PC-9 (cell line): Measurements from ENCODE around the gene KCNC4. TPM values are rescaled to one million over a fixed set of nuclear protein-coding genes. Genes with fewer than 3 reads are reported as not detected.

Experiments used
- BruUV-seq: library from RNA; stranded (reverse); fragments of 400-500 nt; replicated peaks from 2 replicates; lab custom pipeline; 2021; lab: Mats Ljungman, UMichigan
- CTCF ChIA-PET: fragments of 300-600 bp; sonication (Branson Sonifier 250); formaldehyde crosslinking; loops from one replicate; lab custom pipeline; 2022; ENCODE audit warnings: antibody characterized with exemption; lab: Charles Lee
- POLR2A ChIA-PET: fragments of 300-600 bp; sonication (Branson Sonifier 250); formaldehyde crosslinking; loops from one replicate; lab custom pipeline; 2022; ENCODE audit warnings: antibody characterized with exemption; ENCODE audit not compliant: unreplicated experiment; lab: Charles Lee
- DNase-seq, 2 experiments: peaks; one replicate each; pipeline versions ENCODE4 v3.0.0 to v3.0.0-alpha.2; 2015 to 2022; ENCODE audit warnings: mixed read lengths in 1 of 2
- H2AFZ ChIP-seq: fragments of 200-600 bp; sonication (generic); 2 replicates; pipeline ENCODE4 v1.8.1; 2017; ENCODE audit warnings: antibody characterized with exemption
- H3F3A ChIP-seq: fragments of 200-600 bp; sonication (generic); 2 replicates; pipeline ENCODE4 v1.8.1; 2017; ENCODE audit warnings: antibody characterized with exemption, mild to moderate bottlenecking, low read depth; ENCODE audit not compliant: insufficient read depth
- H3K27ac ChIP-seq: fragments of 200-600 bp; sonication (generic); 2 replicates; pipeline ENCODE4 v1.6.1; 2016; ENCODE audit warnings: mixed run types
- H3K27me3 ChIP-seq: fragments of 200-600 bp; sonication (generic); 2 replicates; pipeline ENCODE4 v1.6.1; 2016; ENCODE audit warnings: low read depth, mixed run types; ENCODE audit not compliant: insufficient read depth
- H3K36me3 ChIP-seq: fragments of 200-600 bp; sonication (generic); 2 replicates; pipeline ENCODE4 v1.6.1; 2016; ENCODE audit warnings: low read depth, mixed run types
- H3K4me1 ChIP-seq: fragments of 200-600 bp; sonication (generic); replicated peaks from 2 replicates; pipeline ENCODE4 v1.6.1; 2016; ENCODE audit warnings: mixed run types; ENCODE audit not compliant: insufficient read depth
- H3K4me2 ChIP-seq: fragments of 200-600 bp; sonication (generic); 2 replicates; pipeline ENCODE4 v1.6.1; 2017; ENCODE audit warnings: mixed run types
- H3K4me3 ChIP-seq: fragments of 200-600 bp; sonication (generic); 2 replicates; pipeline ENCODE4 v1.6.1; 2016; ENCODE audit warnings: mixed run types
- H3K79me2 ChIP-seq: fragments of 200-600 bp; sonication (generic); 2 replicates; pipeline ENCODE4 v1.6.1; 2017; ENCODE audit warnings: low read depth, mixed run types
- H3K9me2 ChIP-seq: fragments of 200-600 bp; sonication (generic); 2 replicates; pipeline ENCODE4 v1.8.1; 2017; ENCODE audit warnings: mild to moderate bottlenecking; ENCODE audit not compliant: insufficient read depth
- H3K9me3 ChIP-seq: fragments of 200-600 bp; sonication (generic); 2 replicates; pipeline ENCODE4 v1.8.1; 2016; ENCODE audit warnings: low read depth; ENCODE audit not compliant: insufficient read depth
- H4K20me1 ChIP-seq: fragments of 200-600 bp; sonication (generic); 2 replicates; pipeline ENCODE4 v1.8.1; 2017; ENCODE audit not compliant: insufficient read depth
- CTCF ChIP-seq: fragments of 200-600 bp; sonication (generic); conservative IDR thresholded peaks from 2 replicates; pipeline ENCODE4 v1.6.1; 2017; ENCODE audit warnings: mixed run types, antibody characterized with exemption, mild to moderate bottlenecking, moderate library complexity
- EZH2 ChIP-seq: fragments of 200-600 bp; sonication (generic); IDR thresholded peaks from 2 replicates; pipeline ENCODE4 v1.8.0; 2017; ENCODE audit warnings: antibody characterized with exemption, low read depth
- intact Hi-C: fragments of 100-400 bp; cut with micrococcal nuclease; formaldehyde crosslinking; loops from one replicate; pipeline ENCODE4 v1.10.0; 2022; ENCODE audit not compliant: unreplicated experiment
- total RNA-seq: library from RNA; stranded (reverse); gene quantifications from 2 replicates; pipeline ENCODE4 v1.2.3, GENCODE V29; 2021

The KCNC4 gene
- total RNA-seq, 1 experiment from 2014 or later = 8.6 TPM

- H3K79me2 ChIP-seq = no peaks in the 10 kb centered on the region
- H3F3A ChIP-seq = no peaks in the 10 kb centered on the region
- TF ChIP-seq EZH2 (no peak), CTCF (no peak)
- intact Hi-C loops = no loop called here
- no peaks in the 10 kb centered on the region for H3K36me3 ChIP-seq
- H3K9me3 ChIP-seq = no peaks in the 10 kb centered on the region
- no peak overlapping the region for H3K4me2 ChIP-seq
- H4K20me1 ChIP-seq = no peaks in the 10 kb centered on the region
- no peak for DNase-seq
- BruUV-seq = no TSS peak
- no peaks in the 10 kb centered on the region for H3K4me1 ChIP-seq
- no peak overlapping the region for H3K27ac ChIP-seq
- ChIA-PET CTCF (no interaction called here), POLR2A (no interaction called here)
- H2AFZ ChIP-seq = no peak overlapping the region
- H3K27me3 ChIP-seq = no peaks in the 10 kb centered on the region
- no peak overlapping the region for H3K4me3 ChIP-seq
- no peaks in the 10 kb centered on the region for H3K9me2 ChIP-seq
Measured at GRCh38 chr1:110170766-110171733, 39.1 kb upstream of the KCNC4 start.

- Histone ChIP-seq H3K9me3 (no peaks in the 10 kb centered on the region), H2AFZ (no peak overlapping the region), H3F3A (no peaks in the 10 kb centered on the region), H3K4me1 (no peaks in the 10 kb centered on the region), H3K36me3 (no peaks in the 10 kb centered on the region), H3K4me2 (no peak overlapping the region), H3K27me3 (no peaks in the 10 kb centered on the region), H3K4me3 (no peak overlapping the region), H4K20me1 (no peaks in the 10 kb centered on the region), H3K79me2 (no peaks in the 10 kb centered on the region), H3K9me2 (no peaks in the 10 kb centered on the region), H3K27ac (no peak overlapping the region)
- ChIA-PET POLR2A (no interaction called here), CTCF (interaction anchor here (0.6 kb wide), 1 partner anchor 84 kb away, joined by 3 read pairs; no protein-coding TSS in a partner anchor)
- no peak for TF ChIP-seq CTCF
- no peak for TF ChIP-seq EZH2
- no peak for DNase-seq
- intact Hi-C loops = no loop called here
- no TSS peak for BruUV-seq
Measured at GRCh38 chr1:110172001-110172400, 38.1 kb upstream of the KCNC4 start.

- Histone ChIP-seq H3K9me2 (no peaks in the 10 kb centered on the region), H3K27me3 (no peaks in the 10 kb centered on the region), H3K4me1 (no peaks in the 10 kb centered on the region), H3K4me3 (no peak overlapping the region), H4K20me1 (no peaks in the 10 kb centered on the region), H2AFZ (no peak overlapping the region), H3K4me2 (no peak overlapping the region), H3K36me3 (no peaks in the 10 kb centered on the region), H3F3A (no peaks in the 10 kb centered on the region), H3K9me3 (no peaks in the 10 kb centered on the region), H3K27ac (no peak overlapping the region), H3K79me2 (no peaks in the 10 kb centered on the region)
- TF ChIP-seq CTCF (no peak), EZH2 (no peak)
- DNase-seq = no peak
- intact Hi-C loops = no loop called here
- POLR2A ChIA-PET = no interaction called here
- BruUV-seq = no TSS peak
- CTCF ChIA-PET = no interaction called here
Measured at GRCh38 chr1:110173466-110174105, 36.5 kb upstream of the KCNC4 start.
